ENCODE measurements around the gene PDE8A. TPM values are rescaled to one million over a fixed set of nuclear protein-coding genes. Genes with fewer than 3 reads are reported as not detected.

The PDE8A gene
- total and polyA plus RNA-seq, 2 donors (not counting 1 experiment from before 2014, with no cell fraction given), result 17.7 to 26.3 TPM

GRCh38 chr15:85071504-85071903, 89.8 kb downstream of the PDE8A start:
- no peak overlapping the region for H3K4me3 ChIP-seq (replicated peaks in 1 of 4; ENCODE audit: control extremely low read depth in 1 of 4, insufficient read depth in 1 of 4, low read depth in 3 of 4, low read length in 4 of 4)
- H3K4me1 ChIP-seq (ENCODE audit: control insufficient read depth, extremely low read depth, insufficient read depth, low read length), result no peaks in the 10 kb centered on the region
- no peaks in the 10 kb centered on the region for H3K27me3 ChIP-seq (ENCODE audit: control insufficient read depth, insufficient read depth, low read length)
- H3K9ac ChIP-seq (ENCODE audit: insufficient read depth, low read length), result no peak overlapping the region
- no peaks in the 10 kb centered on the region for H3K79me2 ChIP-seq (ENCODE audit: control insufficient read depth, insufficient read depth, low read length)
- no peak for DNase-seq (ENCODE audit: low read depth in 2 of 2)
- peaks cover 1% of the 10 kb centered on the region for H3K36me3 ChIP-seq (ENCODE audit: control insufficient read depth, insufficient read depth, low read length)
- H2AFZ ChIP-seq (ENCODE audit: low read length), result no peak overlapping the region
- H4K20me1 ChIP-seq (ENCODE audit: control insufficient read depth, extremely low read depth, insufficient read depth, low read length), result no peaks in the 10 kb centered on the region
- H3K4me2 ChIP-seq (ENCODE audit: extremely low read depth, insufficient read depth, low read length), result no peak overlapping the region
- TF ChIP-seq CTCF (conservative IDR thresholded peaks at IDR 0.05 in 1 of 2, IDR thresholded peaks at IDR 0.05 in 1 of 2; ENCODE audit: low read depth in 1 of 2, low read length in 2 of 2) (no peak), EZH2 (IDR thresholded peaks at IDR 0.05; ENCODE audit: low read length, missing control alignments) (no peak)
- H3K27ac ChIP-seq (ENCODE audit: insufficient read depth, low read length), result no peak overlapping the region
- no peaks in the 10 kb centered on the region for H3K9me3 ChIP-seq (ENCODE audit: control insufficient read depth, insufficient read depth, low read depth, low read length)

- TF ChIP-seq EZH2 (IDR thresholded peaks at IDR 0.05; ENCODE audit: low read length, missing control alignments), result no peak
- no peak for TF ChIP-seq CTCF (conservative IDR thresholded peaks at IDR 0.05 in 1 of 2, IDR thresholded peaks at IDR 0.05 in 1 of 2; ENCODE audit: low read depth in 1 of 2, low read length in 2 of 2)
- H3K27ac ChIP-seq (ENCODE audit: insufficient read depth, low read length), result no peak overlapping the region
- H3K9me3 ChIP-seq (ENCODE audit: control insufficient read depth, insufficient read depth, low read depth, low read length), result no peaks in the 10 kb centered on the region
- no peaks in the 10 kb centered on the region for H3K27me3 ChIP-seq (ENCODE audit: control insufficient read depth, insufficient read depth, low read length)
- H2AFZ ChIP-seq (ENCODE audit: low read length), result no peak overlapping the region
- no peak for DNase-seq (ENCODE audit: low read depth in 2 of 2)
- H3K4me1 ChIP-seq (ENCODE audit: control insufficient read depth, extremely low read depth, insufficient read depth, low read length), result no peaks in the 10 kb centered on the region
- H3K79me2 ChIP-seq (ENCODE audit: control insufficient read depth, insufficient read depth, low read length), result no peaks in the 10 kb centered on the region
- no peak overlapping the region for H3K4me3 ChIP-seq (replicated peaks in 1 of 4; ENCODE audit: control extremely low read depth in 1 of 4, insufficient read depth in 1 of 4, low read depth in 3 of 4, low read length in 4 of 4)
- H3K4me2 ChIP-seq (ENCODE audit: extremely low read depth, insufficient read depth, low read length), result no peak overlapping the region
- H4K20me1 ChIP-seq (ENCODE audit: control insufficient read depth, extremely low read depth, insufficient read depth, low read length), result no peaks in the 10 kb centered on the region
- H3K36me3 ChIP-seq (ENCODE audit: control insufficient read depth, insufficient read depth, low read length), result peaks cover 1% of the 10 kb centered on the region
- H3K9ac ChIP-seq (ENCODE audit: insufficient read depth, low read length), result no peak overlapping the region
Measured at GRCh38 chr15:85072917-85073316, 91.3 kb downstream of the PDE8A start.

GRCh38 chr15:85073556-85074194, 92.0 kb downstream of the PDE8A start:
- Histone ChIP-seq H4K20me1 (ENCODE audit: control insufficient read depth, extremely low read depth, insufficient read depth, low read length) (no peaks in the 10 kb centered on the region), H3K4me1 (ENCODE audit: control insufficient read depth, extremely low read depth, insufficient read depth, low read length) (no peaks in the 10 kb centered on the region), H2AFZ (ENCODE audit: low read length) (no peak overlapping the region), H3K79me2 (ENCODE audit: control insufficient read depth, insufficient read depth, low read length) (no peaks in the 10 kb centered on the region), H3K4me3 (replicated peaks in 1 of 4; ENCODE audit: control extremely low read depth in 1 of 4, insufficient read depth in 1 of 4, low read depth in 3 of 4, low read length in 4 of 4) (no peak overlapping the region), H3K9ac (ENCODE audit: insufficient read depth, low read length) (no peak overlapping the region), H3K36me3 (ENCODE audit: control insufficient read depth, insufficient read depth, low read length) (peaks cover 1% of the 10 kb centered on the region), H3K4me2 (ENCODE audit: extremely low read depth, insufficient read depth, low read length) (no peak overlapping the region), H3K27ac (ENCODE audit: insufficient read depth, low read length) (no peak overlapping the region), H3K9me3 (ENCODE audit: control insufficient read depth, insufficient read depth, low read depth, low read length) (no peaks in the 10 kb centered on the region), H3K27me3 (ENCODE audit: control insufficient read depth, insufficient read depth, low read length) (no peaks in the 10 kb centered on the region)
- TF ChIP-seq EZH2 (IDR thresholded peaks at IDR 0.05; ENCODE audit: low read length, missing control alignments) (no peak), CTCF (conservative IDR thresholded peaks at IDR 0.05 in 1 of 2, IDR thresholded peaks at IDR 0.05 in 1 of 2; ENCODE audit: low read depth in 1 of 2, low read length in 2 of 2) (no peak)
- peak in 1 of 2 donors; percentile 18 for DNase-seq (ENCODE audit: low read depth in 2 of 2)
